NCI-H226 (cell line): Measurements from ENCODE around the gene FOXL2.

Experiments
- DNase-seq: peaks from one replicate; pipeline ENCODE4 v3.0.0-alpha.2; 2015

The FOXL2 gene

GRCh38 chr3:138944929-138945708, 1.8 kb downstream of the FOXL2 start:
- no peak for DNase-seq

- no peak for DNase-seq
Observed at GRCh38 chr3:138944654-138944928, 2.3 kb downstream of the FOXL2 start.

- no peak for DNase-seq
Observed at GRCh38 chr3:138943724-138944653, 2.9 kb downstream of the FOXL2 start.

- no peak for DNase-seq
Observed at GRCh38 chr3:138942861-138943623, 3.9 kb downstream of the FOXL2 start.

DNA sequence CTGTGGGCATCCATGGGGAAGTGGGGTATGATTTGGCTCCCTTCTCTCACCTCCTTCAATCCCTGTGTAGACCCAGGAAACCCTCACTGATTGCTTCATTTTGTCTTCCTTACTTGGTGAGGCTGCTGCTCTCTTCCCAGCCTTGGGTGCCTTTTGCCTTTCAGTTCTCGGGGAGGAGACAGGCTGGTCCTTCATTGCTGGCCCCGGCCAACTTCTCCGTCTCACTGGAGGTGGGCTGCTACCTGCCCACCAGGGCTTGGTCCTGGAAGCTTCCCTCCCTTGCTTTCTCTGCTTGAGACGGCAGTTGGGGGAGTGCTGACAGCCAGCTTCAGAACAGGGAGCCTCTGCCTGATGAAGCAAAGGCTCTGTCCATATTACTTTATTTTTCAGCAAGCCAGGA, 4.7 kb downstream of the FOXL2 start:
- no peak for DNase-seq

GRCh38 chr3:138941259-138941885, 5.6 kb downstream of the FOXL2 start:
- peak; percentile 15 for DNase-seq

GRCh38 chr3:138940446-138940845, 6.5 kb downstream of the FOXL2 start:
- DNase-seq: no peak

- DNase-seq: no peak
Observed at GRCh38 chr3:138939561-138940241, 7.2 kb downstream of the FOXL2 start.

DNA sequence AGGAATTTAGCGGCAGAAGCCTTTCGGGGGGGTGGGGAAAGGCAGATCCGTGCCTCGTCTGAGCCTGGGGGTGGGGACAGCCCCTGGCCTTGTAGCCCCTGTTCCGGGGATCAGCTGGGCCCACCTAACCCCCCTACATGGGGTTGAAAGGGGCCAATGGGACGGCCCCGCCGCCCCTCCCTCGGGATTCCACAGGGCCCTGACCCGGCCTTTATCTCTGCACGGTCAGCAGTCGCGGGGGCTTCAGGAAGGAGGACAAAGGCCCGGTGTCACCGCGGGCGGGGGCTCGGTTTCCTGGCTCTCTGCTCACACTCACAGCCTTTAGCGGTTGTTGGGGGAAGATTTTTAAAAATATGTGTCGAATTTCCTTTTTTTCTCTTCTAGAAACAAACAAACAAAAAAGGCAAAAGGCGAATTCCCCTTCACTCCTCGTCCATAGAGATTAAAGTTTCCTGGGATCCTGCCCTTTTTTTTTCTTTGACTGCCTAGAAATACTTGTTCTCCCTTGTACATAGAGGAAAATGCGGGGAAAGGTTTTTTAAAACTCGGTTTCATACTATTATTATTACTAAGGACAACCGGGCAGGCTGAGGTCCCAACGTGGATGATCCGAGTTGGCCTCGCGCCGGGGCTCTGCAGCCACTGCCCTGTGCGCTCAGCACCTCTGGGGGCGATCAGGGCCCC, 7.9 kb downstream of the FOXL2 start:
- DNase-seq: no peak

GRCh38 chr3:138938056-138938876, 8.7 kb downstream of the FOXL2 start:
- no peak for DNase-seq

- no peak for DNase-seq
Observed at GRCh38 chr3:138937690-138938055, 9.3 kb downstream of the FOXL2 start.

GRCh38 chr3:138936741-138937689, 9.9 kb downstream of the FOXL2 start:
- no peak for DNase-seq

- peak; percentile 27 for DNase-seq
Observed at GRCh38 chr3:138935863-138936740, 10.8 kb downstream of the FOXL2 start.

DNA sequence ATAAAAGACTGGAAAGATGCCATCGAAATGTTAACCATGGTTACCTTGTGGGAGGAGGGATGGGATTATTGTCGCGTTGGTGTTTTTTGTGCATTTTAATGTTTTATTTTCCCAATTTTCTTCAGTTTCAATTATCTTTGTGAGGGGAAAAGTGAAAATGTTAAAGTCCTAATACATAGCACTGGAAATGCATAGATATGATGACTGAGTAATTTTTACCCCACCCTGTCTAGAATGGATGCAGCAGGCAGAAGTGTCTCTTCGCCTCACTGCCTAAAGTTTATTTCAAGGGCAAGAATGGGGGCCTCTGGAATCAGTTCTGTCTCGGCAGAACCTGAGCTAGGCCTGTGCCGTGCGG, 11.5 kb downstream of the FOXL2 start:
- no peak for DNase-seq

GRCh38 chr3:138933981-138934691, 12.8 kb downstream of the FOXL2 start:
- DNase-seq: no peak

DNA sequence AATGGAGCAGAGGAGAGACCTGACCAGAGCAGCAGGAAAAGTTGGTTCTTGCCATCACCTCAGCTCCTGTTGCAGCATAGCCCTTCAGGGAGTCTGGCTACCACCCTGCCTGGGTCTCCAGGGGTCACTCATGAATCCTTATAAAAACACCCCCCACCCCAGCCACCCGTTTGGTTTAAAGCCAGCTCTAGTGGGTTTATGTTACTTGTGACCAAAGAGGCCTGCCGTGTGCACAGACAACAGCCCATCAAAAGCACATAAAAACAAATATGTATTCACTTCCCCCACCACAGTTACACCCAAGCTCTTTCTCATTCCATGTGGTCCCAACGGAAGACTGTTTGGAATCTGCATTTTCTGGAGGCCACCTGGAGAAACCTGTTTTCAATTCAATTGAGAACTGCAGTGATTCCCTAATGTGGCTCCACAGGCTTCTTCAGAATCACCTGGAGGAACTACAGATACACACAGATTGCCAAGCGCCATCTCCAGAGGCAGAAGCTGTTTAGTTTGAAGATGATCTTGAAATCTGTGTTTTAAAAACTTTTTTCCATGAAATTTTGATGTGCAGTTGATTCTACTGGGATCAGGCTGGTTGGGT, 13.8 kb downstream of the FOXL2 start:
- no peak for DNase-seq

- DNase-seq: no peak
Observed at GRCh38 chr3:138928727-138929372, 18.1 kb downstream of the FOXL2 start.
